Neural cell (in vitro differentiated cells): ENCODE data around the gene FAM107B. TPM values are rescaled to one million over a fixed set of nuclear protein-coding genes. Genes with fewer than 3 reads are reported as not detected.

Experiments
- H2AFZ ChIP-seq: fragments of 200-600, 300-800 bp; sonication (generic), shearing (Covaris generic); 2 replicates; pipeline ENCODE4 v1.6.0; 2014; ENCODE audit warnings: low read depth, mild to moderate bottlenecking, antibody characterized with exemption, low read length, moderate library complexity
- H3F3A ChIP-seq: fragments of 200-600 bp; shearing (Covaris generic); 2 replicates; pipeline ENCODE4 v1.6.1; 2016; ENCODE audit warnings: mild to moderate bottlenecking, moderate library complexity, mixed read lengths, antibody characterized with exemption, low read length; ENCODE audit not compliant: insufficient read depth, poor library complexity, severe bottlenecking
- H3K27ac ChIP-seq: fragments of 200-600, 300-800 bp; sonication (generic), shearing (Covaris generic); 2 replicates; pipeline ENCODE4 v1.5.1; 2014; ENCODE audit warnings: mild to moderate bottlenecking, low read length, moderate library complexity
- H3K27me3 ChIP-seq: fragments of 300-800, 200-600 bp; sonication (generic), shearing (Covaris generic); 2 replicates; pipeline ENCODE4 v1.6.0; 2014; ENCODE audit warnings: mild to moderate bottlenecking, low read depth, low read length, moderate library complexity; ENCODE audit not compliant: insufficient read depth
- H3K36me3 ChIP-seq: fragments of 300-800, 200-600 bp; sonication (generic), shearing (Covaris generic); 2 replicates; pipeline ENCODE4 v1.5.1; 2014; ENCODE audit warnings: mild to moderate bottlenecking, antibody characterized with exemption, low read length, moderate library complexity; ENCODE audit not compliant: insufficient read depth
- H3K4me2 ChIP-seq: fragments of 300-800, 200-600 bp; sonication (generic), shearing (Covaris generic); 2 replicates; pipeline ENCODE4 v1.6.0; 2014; ENCODE audit warnings: mild to moderate bottlenecking, low read length
- H3K4me3 ChIP-seq: fragments of 300-800, 200-600 bp; sonication (generic), shearing (Covaris generic); 2 replicates; pipeline ENCODE4 v1.5.1; 2014; ENCODE audit warnings: mild to moderate bottlenecking, low read length, moderate library complexity
- H3K79me2 ChIP-seq: fragments of 200-600 bp; shearing (Covaris generic); replicated peaks from 2 replicates; pipeline ENCODE4 v1.6.0; 2014; ENCODE audit warnings: mild to moderate bottlenecking, low read length, moderate library complexity; ENCODE audit not compliant: insufficient read depth
- H3K9ac ChIP-seq: fragments of 300-800, 200-600 bp; sonication (generic), shearing (Covaris generic); 2 replicates; pipeline ENCODE4 v1.6.1; 2016; ENCODE audit warnings: mild to moderate bottlenecking, low read length, mixed read lengths
- H3K9me2 ChIP-seq: fragments of 200-600 bp; shearing (Covaris generic); 2 replicates; pipeline ENCODE4 v1.6.1; 2016; ENCODE audit warnings: mild to moderate bottlenecking, low read length, mixed read lengths; ENCODE audit not compliant: insufficient read depth
- H3K9me3 ChIP-seq: fragments of 200-600, 300-800 bp; sonication (generic), shearing (Covaris generic); 2 replicates; pipeline ENCODE4 v1.6.1; 2016; ENCODE audit warnings: mild to moderate bottlenecking, mixed run types, low read length, moderate library complexity, mixed read lengths
- H4K20me1 ChIP-seq: fragments of 200-600 bp; shearing (Covaris generic); 2 replicates; pipeline ENCODE4 v1.6.1; 2016; ENCODE audit warnings: mild to moderate bottlenecking, mixed run types; ENCODE audit not compliant: insufficient read depth
- EP300 ChIP-seq: fragments of 450-650 bp; conservative IDR thresholded peaks from 2 replicates; pipeline ENCODE4 v1.6.1; 2014; ENCODE audit warnings: antibody characterized with exemption, mild to moderate bottlenecking, moderate library complexity; ENCODE audit not compliant: poor library complexity, severe bottlenecking
- EZH2 ChIP-seq: fragments of 200-600, 300-800 bp; shearing (Covaris generic), sonication (generic); IDR thresholded peaks from 2 replicates; pipeline ENCODE4 v1.6.1; 2014; ENCODE audit warnings: antibody characterized with exemption, low read length, borderline replicate concordance, mild to moderate bottlenecking; ENCODE audit not compliant: insufficient read depth, poor library complexity, severe bottlenecking
- MXI1 ChIP-seq: fragments of 450-650 bp; conservative IDR thresholded peaks from 2 replicates; pipeline ENCODE4 v1.6.1; 2014; ENCODE audit warnings: antibody characterized with exemption, mild to moderate bottlenecking; ENCODE audit not compliant: poor library complexity, severe bottlenecking
- RAD21 ChIP-seq: fragments of 450-650 bp; conservative IDR thresholded peaks from 2 replicates; pipeline ENCODE4 v1.6.1; 2014; ENCODE audit warnings: antibody characterized with exemption, mild to moderate bottlenecking, moderate library complexity
- SMC3 ChIP-seq: fragments of 450-650 bp; conservative IDR thresholded peaks from 2 replicates; pipeline ENCODE4 v1.6.1; 2014; ENCODE audit warnings: antibody characterized with exemption, mild to moderate bottlenecking, moderate library complexity; ENCODE audit not compliant: poor library complexity
- TAF1 ChIP-seq: IDR thresholded peaks from 2 replicates; pipeline ENCODE4 v1.6.1; 2012; ENCODE audit warnings: low read depth
- polyA plus RNA-seq: library from polyadenylated mRNA; depleted of rRNA; stranded (reverse); fragments of >200 nt; gene quantifications from 2 replicates; pipeline ENCODE4 v1.2.3, GENCODE V29; 2014
- TF ChIP-seq, protein P1 (sequence below): fragments of 450-650 bp; IDR thresholded peaks from 2 replicates; pipeline ENCODE4 v1.5.1; 2014; ENCODE audit warnings: antibody characterized with exemption, mild to moderate bottlenecking, moderate library complexity; ENCODE audit not compliant: poor library complexity, severe bottlenecking
- TF ChIP-seq, protein P2 (sequence below): IDR thresholded peaks from 2 replicates; pipeline ENCODE4 v1.6.1; 2012; ENCODE audit warnings: borderline replicate concordance

The FAM107B gene
- polyA plus RNA-seq, 1 donor from 2014 or later, result 106 TPM

DNA sequence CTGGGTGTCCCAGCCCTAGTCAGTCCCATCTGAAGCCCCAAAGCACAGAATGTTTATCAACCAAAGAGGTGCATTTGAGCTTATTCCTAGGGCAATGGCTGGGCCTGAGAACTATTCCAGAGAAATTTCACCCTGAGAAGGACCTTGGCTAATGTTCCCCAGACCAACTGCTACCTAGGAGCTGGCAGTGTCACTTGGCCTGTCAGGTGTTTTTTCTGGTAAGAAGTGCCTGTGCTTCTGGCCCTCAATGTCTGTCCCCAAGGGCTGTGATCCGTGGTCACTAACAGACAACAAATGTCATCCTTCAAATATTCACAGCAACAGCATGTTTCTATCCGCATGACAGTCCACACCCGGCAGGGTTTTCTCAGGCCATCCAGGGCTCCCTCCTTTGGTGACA lies 234.6 kb downstream of the FAM107B start:
- TF ChIP-seq SMC3 (no peak), EZH2 (no peak), RAD21 (no peak), EP300 (no peak), MXI1 (no peak)
- TF ChIP-seq, protein P1, sequence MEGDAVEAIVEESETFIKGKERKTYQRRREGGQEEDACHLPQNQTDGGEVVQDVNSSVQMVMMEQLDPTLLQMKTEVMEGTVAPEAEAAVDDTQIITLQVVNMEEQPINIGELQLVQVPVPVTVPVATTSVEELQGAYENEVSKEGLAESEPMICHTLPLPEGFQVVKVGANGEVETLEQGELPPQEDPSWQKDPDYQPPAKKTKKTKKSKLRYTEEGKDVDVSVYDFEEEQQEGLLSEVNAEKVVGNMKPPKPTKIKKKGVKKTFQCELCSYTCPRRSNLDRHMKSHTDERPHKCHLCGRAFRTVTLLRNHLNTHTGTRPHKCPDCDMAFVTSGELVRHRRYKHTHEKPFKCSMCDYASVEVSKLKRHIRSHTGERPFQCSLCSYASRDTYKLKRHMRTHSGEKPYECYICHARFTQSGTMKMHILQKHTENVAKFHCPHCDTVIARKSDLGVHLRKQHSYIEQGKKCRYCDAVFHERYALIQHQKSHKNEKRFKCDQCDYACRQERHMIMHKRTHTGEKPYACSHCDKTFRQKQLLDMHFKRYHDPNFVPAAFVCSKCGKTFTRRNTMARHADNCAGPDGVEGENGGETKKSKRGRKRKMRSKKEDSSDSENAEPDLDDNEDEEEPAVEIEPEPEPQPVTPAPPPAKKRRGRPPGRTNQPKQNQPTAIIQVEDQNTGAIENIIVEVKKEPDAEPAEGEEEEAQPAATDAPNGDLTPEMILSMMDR, result no peak
- TF ChIP-seq, protein P2, sequence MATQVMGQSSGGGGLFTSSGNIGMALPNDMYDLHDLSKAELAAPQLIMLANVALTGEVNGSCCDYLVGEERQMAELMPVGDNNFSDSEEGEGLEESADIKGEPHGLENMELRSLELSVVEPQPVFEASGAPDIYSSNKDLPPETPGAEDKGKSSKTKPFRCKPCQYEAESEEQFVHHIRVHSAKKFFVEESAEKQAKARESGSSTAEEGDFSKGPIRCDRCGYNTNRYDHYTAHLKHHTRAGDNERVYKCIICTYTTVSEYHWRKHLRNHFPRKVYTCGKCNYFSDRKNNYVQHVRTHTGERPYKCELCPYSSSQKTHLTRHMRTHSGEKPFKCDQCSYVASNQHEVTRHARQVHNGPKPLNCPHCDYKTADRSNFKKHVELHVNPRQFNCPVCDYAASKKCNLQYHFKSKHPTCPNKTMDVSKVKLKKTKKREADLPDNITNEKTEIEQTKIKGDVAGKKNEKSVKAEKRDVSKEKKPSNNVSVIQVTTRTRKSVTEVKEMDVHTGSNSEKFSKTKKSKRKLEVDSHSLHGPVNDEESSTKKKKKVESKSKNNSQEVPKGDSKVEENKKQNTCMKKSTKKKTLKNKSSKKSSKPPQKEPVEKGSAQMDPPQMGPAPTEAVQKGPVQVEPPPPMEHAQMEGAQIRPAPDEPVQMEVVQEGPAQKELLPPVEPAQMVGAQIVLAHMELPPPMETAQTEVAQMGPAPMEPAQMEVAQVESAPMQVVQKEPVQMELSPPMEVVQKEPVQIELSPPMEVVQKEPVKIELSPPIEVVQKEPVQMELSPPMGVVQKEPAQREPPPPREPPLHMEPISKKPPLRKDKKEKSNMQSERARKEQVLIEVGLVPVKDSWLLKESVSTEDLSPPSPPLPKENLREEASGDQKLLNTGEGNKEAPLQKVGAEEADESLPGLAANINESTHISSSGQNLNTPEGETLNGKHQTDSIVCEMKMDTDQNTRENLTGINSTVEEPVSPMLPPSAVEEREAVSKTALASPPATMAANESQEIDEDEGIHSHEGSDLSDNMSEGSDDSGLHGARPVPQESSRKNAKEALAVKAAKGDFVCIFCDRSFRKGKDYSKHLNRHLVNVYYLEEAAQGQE, result no peak
- Histone ChIP-seq H4K20me1 (no peaks in the 10 kb centered on the region), H3K27me3 (no peaks in the 10 kb centered on the region), H3K36me3 (no peaks in the 10 kb centered on the region), H3K9me2 (no peaks in the 10 kb centered on the region), H3K9ac (no peak overlapping the region), H2AFZ (no peak overlapping the region), H3K79me2 (peaks cover 23% of the 10 kb centered on the region), H3K27ac (no peak overlapping the region), H3K9me3 (no peaks in the 10 kb centered on the region), H3F3A (no peaks in the 10 kb centered on the region), H3K4me2 (no peak overlapping the region), H3K4me3 (no peak overlapping the region)

DNA sequence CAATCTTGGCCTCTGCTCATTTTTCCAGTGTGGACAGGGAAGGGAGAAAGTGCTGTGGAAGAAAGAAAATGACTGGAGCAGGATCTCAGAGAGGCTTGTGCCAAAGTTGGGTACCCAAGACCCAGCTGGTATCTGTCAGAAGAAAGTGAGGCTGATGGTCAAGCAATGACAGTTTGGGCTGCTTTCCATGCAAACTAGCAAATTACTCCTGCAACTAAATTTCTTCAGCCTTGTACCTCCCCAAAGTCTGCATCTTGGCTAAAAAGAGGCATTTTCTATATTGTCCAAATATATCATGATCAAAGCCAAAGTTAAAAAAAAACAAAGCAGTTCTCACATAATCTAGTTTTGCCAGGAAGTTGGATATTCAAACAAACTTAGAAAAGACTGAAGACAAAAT lies 235.5 kb downstream of the FAM107B start:
- H3K9me2 ChIP-seq, result no peaks in the 10 kb centered on the region
- no peak overlapping the region for H3K4me3 ChIP-seq
- no peaks in the 10 kb centered on the region for H3F3A ChIP-seq
- no peak overlapping the region for H2AFZ ChIP-seq
- no peaks in the 10 kb centered on the region for H3K27me3 ChIP-seq
- no peak overlapping the region for H3K9ac ChIP-seq
- H3K9me3 ChIP-seq, result no peaks in the 10 kb centered on the region
- TF ChIP-seq, protein P2, result no peak
- TF ChIP-seq TAF1, result no peak
- TF ChIP-seq EP300, result no peak
- no peak for TF ChIP-seq SMC3
- no peak for TF ChIP-seq EZH2
- no peak overlapping the region for H3K27ac ChIP-seq
- peaks cover 16% of the 10 kb centered on the region for H3K79me2 ChIP-seq
- no peaks in the 10 kb centered on the region for H3K36me3 ChIP-seq
- no peak overlapping the region for H3K4me2 ChIP-seq
- H4K20me1 ChIP-seq, result no peaks in the 10 kb centered on the region
